ENCODE measurements around the gene CARD14.
"Not testable (repeated sequence)": the region's sequence is repeated elsewhere in the genome, so short reads cannot be mapped to it uniquely, and the experiment has no call there.

Gene CARD14

DNA sequence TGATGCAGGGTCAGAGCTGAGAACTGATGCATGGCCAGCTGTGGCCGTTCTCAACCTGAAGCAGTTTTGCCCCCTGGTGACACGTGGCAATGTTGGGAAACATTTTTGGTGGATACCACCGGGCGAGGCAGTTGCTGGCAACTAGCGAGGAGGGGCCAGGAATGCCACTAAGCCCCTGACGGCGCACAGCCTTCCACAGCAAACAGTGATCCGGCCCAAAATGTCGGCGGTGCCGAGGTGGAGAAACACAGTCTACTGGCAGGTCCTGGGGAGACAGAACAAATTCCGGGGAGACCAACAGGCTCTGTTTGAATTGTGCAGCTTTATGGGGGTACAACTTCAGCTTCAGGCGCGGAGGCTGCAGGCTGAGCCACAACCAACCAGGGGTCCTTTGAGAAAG lies 58.6 kb downstream of the CARD14 start:
- no peak for DNase-seq

DNA sequence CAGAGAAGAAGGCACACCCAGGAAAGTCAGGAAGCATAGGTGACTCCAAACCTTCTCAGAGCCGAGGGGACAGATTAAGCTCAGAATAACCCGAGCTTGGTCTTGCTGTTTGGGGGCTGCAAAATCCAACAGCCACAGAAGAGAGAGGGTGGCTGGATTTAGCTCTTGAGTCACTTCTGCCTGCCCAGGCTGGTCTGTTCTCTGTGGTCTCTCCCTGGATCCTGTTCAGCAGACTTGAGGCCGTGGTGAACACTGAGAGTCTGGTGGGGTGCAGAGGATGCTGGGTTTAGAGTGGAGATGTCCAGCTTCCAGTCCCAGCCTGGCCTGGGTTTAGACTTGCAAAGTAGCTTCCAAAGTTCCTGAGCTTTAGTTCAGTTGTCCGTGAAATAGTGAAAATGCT lies 59.2 kb downstream of the CARD14 start:
- no peak for DNase-seq

DNA sequence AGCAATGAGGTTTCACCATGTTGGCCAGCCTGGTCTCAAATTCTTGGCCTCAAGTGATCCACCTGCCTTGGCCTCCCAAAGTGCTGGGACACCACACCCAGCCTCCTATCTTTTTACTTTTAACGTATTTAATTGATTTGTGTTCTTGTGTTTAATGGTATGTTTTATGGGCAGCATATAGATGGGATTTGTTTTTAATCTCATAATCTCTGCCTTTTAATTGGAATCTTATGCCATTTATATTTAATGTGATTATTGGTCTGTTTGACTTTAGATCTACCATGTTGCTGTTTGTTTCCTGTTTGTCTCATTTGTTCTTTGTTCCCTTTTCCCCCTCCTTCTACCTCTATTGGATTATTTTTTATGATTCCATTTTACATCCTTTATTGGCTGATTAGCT lies 62.6 kb downstream of the CARD14 start:
- no peak for DNase-seq

DNA sequence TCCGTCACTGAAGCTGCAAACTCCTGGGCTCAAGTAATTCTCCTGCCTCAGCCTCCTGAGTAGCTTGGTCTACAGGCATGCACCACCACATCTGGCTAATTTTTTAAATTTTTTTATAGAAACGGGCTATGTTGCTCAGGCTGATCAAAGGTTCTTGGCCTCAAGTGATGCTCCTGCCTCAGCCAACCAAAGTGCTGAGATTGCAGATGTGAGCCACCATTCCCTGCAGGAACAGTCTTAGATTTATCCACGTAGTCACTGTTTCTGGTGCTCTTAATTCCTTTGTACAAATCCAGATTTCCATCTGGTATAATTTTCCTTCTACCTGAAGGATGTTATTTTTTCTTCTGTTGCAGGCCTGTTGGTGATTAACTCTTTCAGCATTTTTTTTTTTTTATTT lies 63.4 kb downstream of the CARD14 start:
- DNase-seq: no peak

DNA sequence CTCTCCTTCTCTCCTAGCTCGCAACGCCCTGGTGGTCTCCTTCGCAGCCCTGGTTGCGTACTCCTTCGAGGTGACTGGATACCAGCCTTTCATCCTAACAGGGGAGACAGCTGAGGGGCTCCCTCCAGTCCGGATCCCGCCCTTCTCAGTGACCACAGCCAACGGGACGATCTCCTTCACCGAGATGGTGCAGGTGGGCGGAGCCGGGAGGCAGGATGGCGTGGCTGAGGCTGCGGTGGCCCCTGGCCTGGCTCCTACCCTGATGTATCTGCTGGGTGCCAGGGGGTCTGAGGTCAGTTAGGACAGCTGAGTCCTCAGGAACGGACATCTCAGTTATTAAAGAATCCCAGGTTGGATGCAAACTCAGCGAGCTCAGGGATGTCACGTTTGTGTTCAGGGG lies 67.1 kb downstream of the CARD14 start:
- DNase-seq: no peak

DNA sequence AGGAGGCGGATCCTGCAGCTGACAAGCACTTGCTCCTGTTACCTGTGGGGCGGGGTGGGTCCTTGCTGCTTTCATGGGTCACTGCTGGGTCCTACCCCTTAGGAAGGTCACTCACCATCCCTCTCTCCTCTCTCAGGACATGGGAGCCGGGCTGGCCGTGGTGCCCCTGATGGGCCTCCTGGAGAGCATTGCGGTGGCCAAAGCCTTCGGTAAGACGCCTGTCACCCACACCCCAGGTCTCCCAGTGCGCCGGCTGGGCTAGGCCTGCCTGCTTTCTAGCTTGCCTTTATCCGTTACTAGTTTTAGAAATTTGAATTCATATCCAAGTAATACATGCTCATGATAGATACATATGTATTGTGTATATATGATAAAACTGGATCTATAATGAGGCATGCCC lies 67.6 kb downstream of the CARD14 start:
- DNase-seq: no peak

DNA sequence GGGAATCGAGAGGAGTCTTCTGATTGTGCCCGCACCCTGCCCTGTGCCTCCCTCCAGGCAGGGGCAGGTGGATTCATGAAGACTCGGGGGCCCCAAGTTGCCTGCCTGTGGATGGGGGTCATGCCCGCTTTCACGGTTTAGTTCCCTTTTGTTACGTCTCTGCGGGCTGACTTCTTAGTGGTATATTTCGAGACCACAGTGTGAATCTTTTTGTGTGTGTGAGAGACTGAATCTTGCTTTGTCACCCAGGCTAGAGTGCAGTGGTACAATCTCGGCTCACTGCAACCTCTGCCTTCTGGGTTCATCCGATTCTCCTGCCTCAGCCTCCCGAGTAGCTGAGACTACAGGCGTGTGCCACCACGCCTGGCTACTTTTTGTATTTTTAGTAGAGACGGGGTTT lies 72.7 kb downstream of the CARD14 start:
- DNase-seq: no peak

DNA sequence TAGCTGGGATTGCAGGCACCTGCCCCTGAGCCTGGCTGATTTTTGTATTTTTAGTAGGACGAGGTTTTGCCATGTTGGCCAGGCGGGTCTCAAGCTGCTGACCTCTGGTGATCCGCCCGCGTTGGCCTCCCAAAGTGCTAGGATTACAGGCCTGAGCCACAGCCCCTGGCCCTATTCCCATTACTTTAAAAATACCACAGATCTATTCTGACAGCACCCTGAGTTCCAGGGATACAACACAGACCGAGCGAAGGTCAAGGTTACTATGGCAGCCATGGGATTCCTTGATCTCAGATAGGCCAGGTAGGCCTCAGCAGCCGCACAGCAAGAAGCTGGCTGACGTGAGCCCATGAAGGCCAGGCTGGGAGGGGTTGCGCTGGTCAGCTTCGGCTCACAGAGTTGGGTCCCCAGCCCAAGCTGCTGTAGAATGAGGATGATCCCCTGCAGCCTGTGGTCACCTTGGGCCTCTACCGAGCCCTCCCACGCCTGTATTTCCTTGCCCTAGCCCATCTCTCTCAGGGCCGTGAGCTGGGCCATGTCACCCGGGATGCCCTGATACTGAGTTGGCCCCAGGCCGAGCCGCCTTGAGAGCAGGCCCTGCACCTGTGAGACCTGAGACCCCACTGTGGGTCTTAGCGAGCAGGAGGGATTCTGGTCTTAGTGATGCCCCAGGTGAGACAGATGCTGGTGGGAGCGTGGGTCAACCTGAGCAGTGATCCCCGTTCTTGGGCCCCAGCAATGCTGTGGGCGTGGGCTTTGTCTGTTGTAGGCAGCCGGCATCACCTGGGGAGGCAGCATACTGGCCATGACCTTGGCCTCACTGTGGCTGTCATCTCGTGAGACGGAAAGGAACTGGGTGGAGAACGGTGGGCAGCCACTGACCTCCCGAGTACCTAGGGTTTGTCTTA lies 74.0 kb downstream of the CARD14 start:
- DNase-seq: no peak

DNA sequence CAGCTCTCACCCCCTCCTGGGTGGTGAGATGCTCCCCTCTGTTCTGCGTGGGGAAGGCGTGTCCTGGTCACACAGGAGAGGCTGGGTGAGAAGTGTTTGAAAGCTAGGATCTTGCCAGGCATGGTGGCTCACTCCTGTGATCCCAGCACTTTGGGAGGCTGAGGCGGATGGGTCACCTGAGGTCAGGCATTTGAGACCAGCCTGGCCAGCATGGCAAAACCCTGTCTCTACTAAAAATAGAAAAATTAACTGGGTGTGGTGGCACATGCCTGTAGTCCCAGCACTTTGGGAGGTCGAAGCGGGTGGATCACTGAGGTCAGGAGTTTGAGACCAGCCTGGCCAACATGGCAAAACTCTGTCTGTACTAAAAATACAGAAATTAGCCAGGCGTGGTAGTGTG lies 74.6 kb downstream of the CARD14 start:
- DNase-seq: not testable (repeated sequence)

DNA sequence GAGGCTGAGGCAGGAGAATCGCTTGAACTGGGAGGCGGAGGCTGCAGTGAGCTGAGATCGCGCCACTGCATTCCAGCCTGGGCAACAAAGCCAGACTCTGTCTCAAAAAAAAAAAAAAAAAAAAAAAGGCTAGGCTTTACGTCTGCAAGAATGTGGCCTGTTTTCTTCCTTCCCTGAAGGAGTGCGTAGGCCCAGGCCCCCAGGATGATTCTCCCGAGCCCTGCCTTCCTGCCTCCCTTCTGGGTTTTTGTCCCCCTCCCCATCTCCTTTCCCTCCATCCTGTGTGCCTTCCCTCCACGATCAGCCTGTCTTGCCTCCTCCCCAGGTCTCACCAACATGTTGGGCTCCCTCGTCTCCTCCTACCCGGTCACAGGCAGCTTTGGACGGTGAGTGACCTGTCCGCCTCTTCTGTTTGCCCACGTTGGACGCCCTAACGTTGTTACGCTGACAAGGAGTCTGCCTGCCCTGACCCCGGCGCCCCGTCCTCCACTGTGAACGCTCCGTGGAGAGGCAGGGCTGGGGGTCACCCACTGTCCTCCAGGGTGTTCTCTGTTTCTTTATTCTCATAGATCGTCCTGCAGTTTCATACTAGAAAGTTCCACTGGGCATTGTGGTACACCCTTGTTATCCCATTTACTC lies 75.2 kb downstream of the CARD14 start:
- DNase-seq: no peak

DNA sequence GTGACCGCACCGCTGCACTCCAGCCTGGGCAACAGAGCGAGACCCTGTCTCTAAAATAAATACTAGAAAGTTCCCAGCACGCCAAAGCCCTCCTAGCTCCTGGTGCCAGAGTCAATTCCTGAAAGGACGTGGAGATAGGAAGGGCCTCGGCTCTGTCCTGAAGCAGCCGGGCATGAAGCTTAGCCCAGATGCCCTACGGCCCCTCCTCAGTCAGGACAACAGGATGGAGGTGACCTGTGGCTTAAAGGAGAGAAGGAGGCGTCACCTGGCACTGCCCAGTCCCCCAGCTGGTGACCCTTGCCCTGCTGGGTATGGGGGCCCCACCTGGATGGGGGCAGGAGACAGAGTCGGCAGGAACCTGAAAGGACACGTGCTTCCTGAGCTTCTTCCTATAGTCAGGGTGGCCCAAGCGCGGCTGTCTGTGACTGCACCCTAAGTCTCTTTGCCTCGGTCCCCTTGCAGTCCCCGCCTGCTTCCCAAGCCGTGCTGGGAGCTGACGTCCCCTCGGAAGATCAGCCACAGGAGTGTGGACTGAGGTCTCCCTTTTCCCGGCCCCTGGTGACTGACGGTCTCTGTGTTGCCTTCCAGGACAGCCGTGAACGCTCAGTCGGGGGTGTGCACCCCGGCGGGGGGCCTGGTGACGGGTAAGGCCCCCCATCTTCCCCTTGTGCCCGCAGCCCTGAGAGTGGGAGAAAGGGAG lies 75.9 kb downstream of the CARD14 start:
- no peak for DNase-seq

DNA sequence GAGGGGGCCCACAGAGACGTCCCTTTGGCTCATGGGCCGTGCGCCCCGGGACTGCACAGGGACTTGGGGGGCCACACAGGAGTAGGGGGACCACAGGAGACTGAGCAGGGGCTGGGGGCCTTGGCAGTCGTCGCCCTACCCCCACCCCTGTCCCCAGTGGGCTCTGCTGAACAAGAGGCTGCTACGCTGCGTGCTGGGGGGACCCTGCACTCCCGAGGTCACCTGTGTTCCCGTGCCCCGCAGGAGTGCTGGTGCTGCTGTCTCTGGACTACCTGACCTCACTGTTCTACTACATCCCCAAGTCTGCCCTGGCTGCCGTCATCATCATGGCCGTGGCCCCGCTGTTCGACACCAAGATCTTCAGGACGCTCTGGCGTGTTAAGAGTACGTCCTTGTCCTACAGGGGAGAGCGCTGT lies 76.4 kb downstream of the CARD14 start:
- no peak for DNase-seq

DNA sequence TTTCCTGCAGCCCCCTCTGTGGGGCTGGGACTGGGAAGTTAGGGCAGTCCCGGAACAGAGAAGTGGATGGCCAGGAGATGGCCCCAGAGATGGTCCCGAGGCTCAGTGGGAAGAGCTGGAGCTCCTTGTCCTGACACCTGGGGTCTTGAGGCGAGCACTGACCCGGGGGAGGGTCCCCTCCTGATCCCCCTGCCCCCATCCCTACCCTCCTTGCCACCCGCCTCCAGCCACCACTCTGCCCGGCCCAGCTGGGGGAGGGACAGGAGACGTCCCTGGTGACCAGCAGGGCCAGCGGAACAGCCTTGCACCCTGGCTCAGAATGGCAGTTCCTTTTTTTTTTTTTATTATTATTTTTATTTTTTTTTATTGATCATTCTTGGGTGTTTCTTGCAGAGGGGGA lies 76.9 kb downstream of the CARD14 start:
- no peak for DNase-seq

DNA sequence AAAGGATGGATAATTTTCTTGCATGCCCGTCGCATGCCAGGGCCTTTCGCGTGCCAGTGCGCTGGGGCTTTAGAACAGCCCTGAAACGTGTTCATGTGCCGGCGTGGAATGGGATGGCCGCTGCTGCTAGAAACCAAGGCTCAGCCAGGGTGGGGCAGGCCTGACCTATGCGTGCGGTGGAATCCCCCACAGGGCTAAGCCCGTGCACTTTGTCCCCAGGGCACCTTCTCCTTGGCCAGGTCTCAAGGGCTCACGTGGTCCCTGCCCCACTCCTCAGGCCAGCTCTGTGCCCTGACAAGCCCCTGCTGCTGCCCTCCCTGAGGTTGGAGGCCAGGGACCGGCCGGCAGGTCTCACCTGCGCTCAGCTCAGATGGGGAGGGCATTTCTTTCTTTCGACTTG lies 77.7 kb downstream of the CARD14 start:
- no peak for DNase-seq

DNA sequence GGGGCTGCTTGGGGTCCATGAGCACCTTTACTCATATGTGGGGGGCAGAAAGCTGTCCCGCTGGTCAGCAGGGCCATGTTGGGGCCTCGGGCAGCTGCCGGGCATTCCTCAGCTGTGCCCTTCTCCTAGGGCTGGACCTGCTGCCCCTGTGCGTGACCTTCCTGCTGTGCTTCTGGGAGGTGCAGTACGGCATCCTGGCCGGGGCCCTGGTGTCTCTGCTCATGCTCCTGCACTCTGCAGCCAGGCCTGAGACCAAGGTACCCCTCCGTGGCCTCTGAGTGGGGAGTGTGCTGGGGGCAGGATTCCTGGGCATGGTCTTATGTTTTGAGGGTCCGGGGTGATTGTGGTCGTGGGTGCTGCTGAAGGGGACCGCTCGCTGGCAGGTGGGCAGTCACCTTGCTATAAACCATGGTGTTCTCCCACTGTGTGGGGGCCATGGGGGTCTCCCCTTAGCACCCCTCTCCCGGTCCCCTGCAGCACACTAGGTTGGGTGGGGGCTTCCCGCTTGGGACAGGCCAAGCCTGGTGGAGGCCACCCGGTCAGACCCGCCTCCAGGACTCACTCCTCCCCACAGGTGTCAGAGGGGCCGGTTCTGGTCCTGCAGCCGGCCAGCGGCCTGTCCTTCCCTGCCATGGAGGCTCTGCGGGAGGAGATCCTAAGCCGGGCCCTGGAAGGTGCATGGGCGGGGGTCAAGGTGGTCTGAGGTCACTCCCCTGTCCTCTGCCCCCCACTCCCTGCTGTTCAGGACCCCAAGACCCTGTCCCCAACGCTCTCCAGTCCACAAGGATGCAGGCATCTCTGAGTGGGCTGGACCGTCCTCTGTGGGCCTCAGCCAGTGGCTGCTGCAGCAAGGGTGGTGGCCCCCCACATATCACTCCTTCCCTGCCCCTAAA lies 78.4 kb downstream of the CARD14 start:
- no peak for DNase-seq

DNA sequence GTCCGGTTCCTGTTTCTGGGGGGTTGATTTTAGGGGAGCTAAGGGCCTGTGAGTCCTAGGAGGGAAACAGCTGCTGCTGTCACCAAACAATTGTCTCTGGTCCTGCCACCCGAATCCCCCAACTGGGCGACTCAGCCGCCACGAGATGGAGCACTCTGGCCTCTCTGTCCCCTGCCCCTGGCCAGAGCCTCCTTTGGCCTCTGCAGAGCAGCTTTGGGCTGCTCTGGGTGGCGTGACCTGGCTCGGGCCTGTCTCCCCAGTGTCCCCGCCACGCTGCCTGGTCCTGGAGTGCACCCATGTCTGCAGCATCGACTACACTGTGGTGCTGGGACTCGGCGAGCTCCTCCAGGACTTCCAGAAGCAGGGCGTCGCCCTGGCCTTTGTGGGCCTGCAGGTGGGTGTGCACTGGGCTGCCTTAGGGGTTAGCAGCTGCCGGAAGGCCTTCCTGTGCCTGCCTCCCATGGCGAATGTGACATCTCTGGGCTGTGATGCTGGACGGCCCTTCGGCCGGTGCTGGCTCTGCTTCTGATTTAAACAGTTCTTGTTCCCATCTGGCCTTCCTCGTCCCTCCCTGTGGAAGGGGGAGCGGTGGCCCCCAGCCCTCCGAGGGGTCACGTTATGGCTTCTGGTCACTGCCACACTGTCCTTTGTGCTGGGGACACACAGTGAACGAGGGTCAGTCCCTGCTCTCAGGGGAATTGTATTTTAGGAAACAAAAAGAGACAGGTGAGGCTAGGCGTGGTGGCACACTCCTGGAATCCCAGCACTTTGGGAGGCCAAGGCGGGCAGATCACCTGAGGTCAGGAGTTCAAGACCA lies 79.3 kb downstream of the CARD14 start:
- no peak for DNase-seq

DNA sequence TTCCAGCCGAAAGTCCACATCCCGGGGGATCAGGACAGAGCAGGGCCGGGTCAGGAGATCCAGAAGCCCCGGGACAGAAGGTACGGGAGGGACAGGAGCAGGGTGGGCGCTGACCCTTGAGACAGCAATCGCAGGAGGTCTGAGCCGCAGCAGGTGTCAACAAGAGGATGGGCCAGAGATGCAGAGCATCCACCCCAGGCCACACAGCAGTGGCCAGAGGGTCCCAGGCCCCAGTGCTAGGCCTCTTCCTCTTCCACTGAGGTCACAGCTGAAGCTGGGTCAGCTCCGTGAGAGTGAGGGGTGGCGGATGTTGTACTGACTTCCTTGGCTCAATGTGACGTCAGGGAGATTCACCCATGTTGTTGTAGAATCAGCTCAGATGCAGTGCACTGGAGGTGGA lies 82.1 kb downstream of the CARD14 start:
- no peak for DNase-seq

DNA sequence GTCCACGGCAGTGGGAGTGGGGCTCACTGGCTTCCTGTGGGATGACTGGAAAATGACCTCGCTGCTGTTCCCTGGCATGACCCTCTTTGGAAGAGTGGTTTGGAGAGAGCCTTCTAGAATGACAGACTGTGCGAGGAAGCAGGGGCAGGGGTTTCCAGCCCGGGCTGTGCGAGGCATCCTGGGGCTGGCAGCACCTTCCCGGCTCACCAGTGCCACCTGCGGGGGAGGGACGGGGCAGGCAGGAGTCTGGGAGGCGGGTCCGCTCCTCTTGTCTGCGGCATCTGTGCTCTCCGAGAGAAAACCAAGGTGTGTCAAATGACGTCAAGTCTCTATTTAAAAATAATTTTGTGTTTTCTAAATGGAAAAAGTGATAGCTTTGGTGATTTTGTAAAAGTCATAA lies 83.0 kb downstream of the CARD14 start:
- peak; percentile 48 for DNase-seq

DNA sequence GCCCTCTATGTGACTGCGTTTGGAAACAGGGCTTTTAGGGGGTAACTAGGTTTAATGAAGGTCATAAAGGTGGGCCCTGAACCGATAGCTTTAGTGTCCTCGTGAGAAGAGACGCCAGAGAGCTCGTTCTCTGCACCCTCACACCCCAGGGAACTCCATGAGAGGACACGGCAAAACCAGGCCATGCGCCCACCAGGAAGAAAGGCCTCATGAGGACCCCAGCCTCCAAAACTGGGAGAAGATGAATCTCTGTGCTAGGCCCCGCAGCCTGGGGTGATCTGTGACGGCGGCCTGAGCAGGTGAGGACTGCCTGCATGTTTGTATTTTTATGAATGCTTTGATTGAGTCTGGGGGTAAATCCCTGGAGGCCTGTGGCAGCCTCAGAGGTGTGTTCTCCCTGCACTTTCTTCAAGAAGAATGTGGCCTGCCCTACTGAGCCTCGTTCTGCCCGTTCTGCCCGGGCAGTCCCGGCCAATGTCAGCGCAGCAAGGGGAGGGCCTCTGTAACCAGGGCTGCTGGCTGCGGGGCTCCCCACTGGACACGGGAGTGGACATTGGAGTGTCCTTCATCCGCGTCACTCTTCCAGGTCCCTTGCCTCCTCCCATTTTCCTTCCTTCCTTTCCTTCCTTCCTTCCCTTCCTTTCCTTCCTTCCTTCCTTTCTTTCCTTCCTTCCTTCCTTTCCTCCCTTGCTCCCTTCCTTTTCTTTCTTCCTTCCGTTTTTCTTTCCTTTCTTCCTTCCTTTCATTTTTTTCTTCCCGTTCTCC lies 84.0 kb downstream of the CARD14 start:
- no peak for DNase-seq

DNA sequence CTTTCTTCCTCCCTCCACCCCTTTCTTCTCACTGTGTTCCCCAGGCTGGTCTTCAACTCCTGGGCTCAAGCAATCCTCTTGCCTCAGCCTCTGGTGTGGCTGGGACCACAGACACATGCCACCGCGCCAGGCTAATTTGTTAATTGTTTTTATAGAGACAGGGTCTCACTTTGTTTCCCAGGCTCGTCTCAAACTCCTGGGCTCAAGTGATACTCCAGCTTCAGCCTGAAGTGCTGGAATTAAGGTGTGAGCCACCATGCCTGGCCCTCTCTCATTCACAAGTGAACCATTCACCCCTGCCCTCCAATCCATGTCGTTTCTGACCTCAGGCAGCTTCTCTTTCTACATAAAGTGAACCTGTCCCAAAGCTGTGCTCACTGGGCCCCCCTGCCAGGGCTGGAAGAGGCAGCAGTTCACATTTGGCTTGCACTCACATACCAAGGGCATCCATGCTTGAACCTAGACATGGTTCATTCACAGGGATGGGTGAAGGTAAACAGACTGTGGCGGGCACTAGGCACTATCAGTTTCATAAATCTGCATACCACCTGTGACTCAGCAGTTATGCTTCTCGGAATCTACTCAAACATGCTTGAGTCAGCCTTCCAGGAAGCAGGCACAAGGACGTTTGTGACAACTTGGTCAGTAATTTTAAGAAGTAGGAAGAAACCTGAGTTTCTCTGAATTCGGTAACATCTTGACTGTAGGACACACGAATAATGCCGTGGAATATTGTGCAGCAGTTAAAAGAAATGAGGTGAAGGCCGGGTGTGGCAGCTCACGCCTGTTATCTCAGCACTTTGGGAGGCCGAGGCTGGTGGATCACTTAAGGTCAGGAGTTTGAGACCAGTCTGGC lies 84.8 kb downstream of the CARD14 start:
- DNase-seq: no peak
